A549 treated with ZK216348 at 1 μM for 4 hours (cell line): ENCODE measurements around the gene RTN4R. TPM values are rescaled to one million over a fixed set of nuclear protein-coding genes. Genes with fewer than 3 reads are reported as not detected.

Source experiments
- total RNA-seq: library from RNA; stranded (reverse); fragments of 200-300 nt; extraction: Qiagen RNA extraction; gene quantifications from 5 replicates; pipeline ENCODE4 v1.2.3, GENCODE V29; 2022; ENCODE audit warnings: low read depth

The RTN4R gene
- total RNA-seq: 5.4 to 14.5 TPM (median 13.8 TPM) in 5 replicates

DNA sequence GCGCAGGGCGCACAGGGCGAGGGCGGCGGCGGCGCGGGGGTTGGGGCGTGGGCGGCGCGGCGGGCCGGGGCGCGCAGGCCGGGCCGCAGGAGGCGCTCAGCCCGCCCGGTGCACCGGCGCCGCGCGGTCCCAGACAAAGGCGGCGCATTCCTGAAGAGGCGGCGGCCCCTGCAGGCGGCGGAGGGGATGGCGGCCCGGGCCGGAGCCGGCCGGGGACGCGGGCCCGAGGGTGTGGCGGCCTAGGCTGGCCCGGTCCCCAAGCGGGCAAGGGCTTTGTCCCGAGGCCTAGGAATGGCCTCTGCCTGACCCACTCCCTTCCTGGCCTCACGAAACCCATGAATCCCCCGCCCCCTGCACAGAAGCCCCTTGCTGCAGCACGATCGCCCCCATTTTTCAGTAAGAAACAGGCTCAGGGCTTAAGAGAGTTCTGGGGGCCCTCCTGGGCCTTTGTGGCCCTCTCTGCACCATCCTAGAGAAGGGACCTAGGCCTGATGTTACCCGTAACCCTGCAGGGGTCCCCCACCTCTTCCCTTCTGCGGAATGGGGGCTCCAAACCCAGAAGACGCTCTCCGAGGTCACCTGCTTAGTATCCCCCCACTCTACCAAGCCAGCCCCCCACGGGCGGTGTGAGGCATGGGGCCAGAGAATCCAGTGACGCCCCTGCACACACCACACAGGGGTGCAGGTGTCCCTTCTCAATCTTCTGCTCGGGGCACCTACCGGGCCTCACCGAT is at the start of gene RTN4R:
TSS of gene RTN4R (minus strand) at position 40 of the 734 bp plus-strand sequence. CDS start 226 bp downstream, outside the sequence.

Other genes starting within 250 kb of the RTN4R start
- gene TANGO2, start 247.2 kb downstream of the RTN4R start, total RNA-seq: 13.1 to 16.0 TPM (median 15.6 TPM) in 5 replicates
- gene DGCR8, start 188.1 kb downstream of the RTN4R start, total RNA-seq: 20.4 to 23.2 TPM (median 21.0 TPM) in 5 replicates
- gene RANBP1, start 152.2 kb downstream of the RTN4R start, total RNA-seq: 280 to 330 TPM (median 293 TPM) in 5 replicates
- 10.7 to 31.0 TPM (median 26.0 TPM) in 5 replicates for gene TRMT2A, start 151.1 kb downstream of the RTN4R start, total RNA-seq
- 14.8 to 39.3 TPM (median 32.8 TPM) in 5 replicates for gene ZDHHC8, start 136.5 kb downstream of the RTN4R start, total RNA-seq
- gene CCDC188, start 117.3 kb downstream of the RTN4R start, total RNA-seq: not detected in 5 replicates
- 22.6 to 46.3 TPM (median 41.0 TPM) in 5 replicates for gene DGCR6L, start 51.7 kb upstream of the RTN4R start, total RNA-seq
- gene ZNF74, start 125.8 kb upstream of the RTN4R start, total RNA-seq: 4.4 to 7.9 TPM (median 6.6 TPM) in 5 replicates
- gene SCARF2, start 169.5 kb upstream of the RTN4R start, total RNA-seq: 0.59 to 1.2 TPM (median 0.92 TPM) in 5 replicates
- 8.0 to 10.7 TPM (median 9.2 TPM) in 5 replicates for gene KLHL22, start 227.5 kb upstream of the RTN4R start, total RNA-seq
- gene MED15, start 239.3 kb upstream of the RTN4R start, total RNA-seq: 34.6 to 63.6 TPM (median 54.0 TPM) in 5 replicates